ENCODE measurements around the gene ATRNL1.

The ATRNL1 gene

GRCh38 chr10:115948465-115948864 is 855.3 kb downstream of the ATRNL1 start:
- DNase-seq (ENCODE audit: low read depth in 3 of 3), result no peak

DNA sequence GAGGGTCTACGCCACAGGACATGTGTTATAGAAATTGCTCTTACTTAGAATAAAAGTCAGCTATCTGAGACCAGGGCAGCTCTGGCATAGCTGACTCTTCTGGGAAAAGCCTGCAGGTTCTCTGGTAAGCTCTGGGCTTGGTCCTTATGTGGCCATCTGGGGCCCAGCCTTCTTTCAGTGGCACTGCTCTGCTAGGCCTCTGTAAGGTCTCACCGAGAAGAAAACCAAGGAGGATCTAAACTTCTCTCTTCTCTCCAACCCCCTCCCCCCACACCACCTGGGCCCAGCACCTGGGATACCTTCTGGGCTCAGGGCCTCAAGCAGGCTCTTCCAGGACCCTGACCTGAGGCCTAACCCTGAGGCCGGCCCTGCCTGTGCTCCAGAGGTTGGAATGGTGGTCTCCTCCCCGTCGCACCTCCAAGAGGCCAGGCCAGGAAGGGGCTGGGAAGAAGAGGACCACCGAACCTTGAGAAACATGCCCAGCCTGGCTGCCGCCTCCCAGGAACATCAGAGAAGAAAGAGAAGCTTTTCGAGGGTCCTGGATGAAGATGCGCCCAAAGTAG is 856.2 kb downstream of the ATRNL1 start:
- no peak for DNase-seq (ENCODE audit: low read depth in 3 of 3)

GRCh38 chr10:115950320-115950719 is 857.2 kb downstream of the ATRNL1 start:
- DNase-seq (ENCODE audit: low read depth in 3 of 3), result no peak

DNA sequence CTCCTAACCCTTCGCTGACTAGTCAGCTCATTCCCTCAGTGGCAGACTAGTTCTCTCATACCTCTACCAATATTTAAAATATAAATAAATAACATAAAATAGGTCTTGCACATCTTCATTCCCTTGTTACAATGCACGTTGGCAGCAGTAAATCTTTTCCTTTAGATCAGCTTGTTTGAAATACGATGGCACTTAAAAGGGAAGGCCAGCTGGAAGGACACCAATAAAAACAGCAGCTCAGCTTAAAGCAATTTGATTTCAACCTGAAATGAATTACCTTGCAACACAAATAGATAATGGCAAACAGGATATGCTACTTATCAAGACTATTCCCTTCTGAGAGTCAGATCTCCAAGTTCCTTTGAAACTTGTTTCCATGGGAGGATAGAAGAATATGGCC is 858.1 kb downstream of the ATRNL1 start:
- no peak for DNase-seq (ENCODE audit: low read depth in 3 of 3)

- DNase-seq (ENCODE audit: low read depth in 3 of 3), result no peak
These were observed 860.1 kb downstream of the ATRNL1 start for GRCh38 chr10:115953281-115953680.

DNA sequence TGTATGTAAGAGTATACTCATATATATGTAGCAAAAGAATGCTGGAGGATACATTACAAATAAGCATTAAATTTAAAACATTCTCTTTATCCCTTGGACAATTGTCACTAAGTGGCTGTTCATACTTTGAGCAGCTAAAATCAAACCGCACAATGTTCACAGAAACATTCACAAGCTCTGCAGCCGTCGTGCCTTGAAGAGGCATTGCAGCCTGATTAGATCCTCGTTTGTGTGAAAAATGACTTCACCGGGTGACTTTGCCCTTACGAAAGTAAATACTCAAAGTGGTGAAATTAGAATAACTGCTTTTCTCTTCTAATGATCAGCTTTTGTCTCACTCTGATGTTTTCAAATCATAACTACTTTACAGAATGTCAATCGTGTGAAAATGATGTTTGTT is 860.8 kb downstream of the ATRNL1 start:
- no peak for DNase-seq (ENCODE audit: low read depth in 3 of 3)

- no peak for DNase-seq (ENCODE audit: low read depth in 3 of 3)
These were observed 863.3 kb downstream of the ATRNL1 start for GRCh38 chr10:115956225-115957011.

DNA sequence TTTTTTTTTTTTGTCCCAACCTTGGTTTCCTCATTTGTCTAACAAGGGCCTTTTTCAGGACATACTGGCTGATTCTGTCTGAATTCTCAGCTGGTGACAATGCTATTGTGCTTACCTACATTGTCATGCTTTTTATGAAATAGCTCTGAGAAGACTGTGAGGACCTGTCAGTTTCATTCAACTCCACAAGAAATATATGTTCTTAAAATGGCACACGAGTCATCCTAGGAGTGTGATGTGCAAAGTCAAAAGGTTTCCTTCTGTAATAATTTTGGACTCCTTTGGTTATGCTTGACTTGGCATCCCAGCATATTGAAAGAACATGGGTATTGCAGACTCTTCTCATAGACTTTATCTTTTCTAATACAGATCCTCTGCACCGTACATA is 863.8 kb downstream of the ATRNL1 start:
- DNase-seq (ENCODE audit: low read depth in 3 of 3), result no peak

DNA sequence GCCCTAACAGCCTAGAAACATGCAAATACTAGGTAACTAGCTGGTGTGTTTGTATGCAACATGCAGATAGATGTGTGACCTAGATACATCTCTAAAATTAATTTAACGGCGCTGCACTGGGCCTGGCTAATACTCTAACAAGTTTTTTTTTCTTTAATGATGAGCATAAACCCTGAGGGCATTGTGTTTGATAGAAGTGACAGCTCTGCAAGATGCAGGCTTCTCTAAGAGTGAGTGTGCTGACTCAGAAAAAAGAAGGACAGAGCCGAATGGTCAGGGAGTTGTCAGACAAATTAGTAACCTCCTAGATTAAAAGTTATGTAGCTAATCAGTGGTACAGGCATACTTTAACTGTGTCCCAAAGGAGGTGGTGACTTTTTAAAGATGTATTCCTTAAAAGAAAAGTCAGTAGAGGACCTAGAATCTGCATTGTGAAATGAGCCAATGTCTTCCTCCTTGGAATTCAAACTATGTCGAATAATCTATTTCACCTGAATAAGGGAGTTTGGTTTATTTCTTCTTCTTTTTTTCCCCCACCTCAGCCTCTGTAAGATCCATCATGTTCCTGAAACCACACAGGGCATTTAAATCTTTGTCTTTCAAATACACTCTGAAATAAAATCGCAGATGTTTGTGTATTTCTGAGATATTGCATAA is 864.7 kb downstream of the ATRNL1 start:
- DNase-seq (ENCODE audit: low read depth in 3 of 3), result no peak

- no peak for DNase-seq (ENCODE audit: low read depth in 3 of 3)
These were observed 870.7 kb downstream of the ATRNL1 start for GRCh38 chr10:115963848-115964247.

DNA sequence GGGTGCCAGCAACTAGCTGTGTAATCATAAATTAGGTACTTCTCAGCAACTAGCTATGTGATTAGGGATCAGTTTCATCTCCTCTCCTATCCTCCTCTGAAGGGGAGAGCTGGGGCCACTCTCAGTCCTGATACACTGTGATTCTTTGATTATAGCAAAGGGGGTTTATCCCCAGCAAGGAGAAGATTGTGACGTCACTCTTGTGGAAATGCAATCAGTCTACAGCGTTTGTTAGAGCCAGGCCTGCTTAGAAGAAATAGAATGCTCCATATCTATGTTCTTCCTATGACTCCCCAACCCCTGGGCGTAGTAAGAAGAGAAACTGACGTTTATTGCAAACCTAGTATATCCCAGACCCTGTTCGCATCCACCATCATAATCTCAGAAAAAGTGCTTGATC is 871.7 kb downstream of the ATRNL1 start:
- no peak for DNase-seq (ENCODE audit: low read depth in 3 of 3)

DNA sequence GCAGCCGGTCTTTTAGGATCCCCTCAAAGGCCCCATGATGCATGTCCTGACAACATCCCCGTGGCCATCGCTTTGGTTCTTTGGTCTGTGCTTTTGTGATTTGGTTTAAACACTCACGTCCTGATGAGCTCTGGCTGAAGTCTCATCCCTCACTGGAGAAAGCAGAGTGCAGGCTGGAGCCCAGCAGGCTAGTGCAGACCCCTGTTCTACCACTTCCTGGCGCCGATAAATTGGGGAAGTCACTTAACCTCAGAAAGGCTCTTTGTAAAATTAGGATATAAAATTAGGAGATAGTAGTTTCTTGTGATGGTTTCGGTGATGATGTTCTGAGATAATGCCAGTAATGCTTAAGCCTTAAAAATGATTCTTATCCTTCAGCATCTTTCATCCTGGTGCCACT is 872.2 kb downstream of the ATRNL1 start:
- DNase-seq (ENCODE audit: low read depth in 3 of 3), result no peak

GRCh38 chr10:115968236-115968635 is 875.1 kb downstream of the ATRNL1 start:
- no peak for DNase-seq (ENCODE audit: low read depth in 3 of 3)

DNA sequence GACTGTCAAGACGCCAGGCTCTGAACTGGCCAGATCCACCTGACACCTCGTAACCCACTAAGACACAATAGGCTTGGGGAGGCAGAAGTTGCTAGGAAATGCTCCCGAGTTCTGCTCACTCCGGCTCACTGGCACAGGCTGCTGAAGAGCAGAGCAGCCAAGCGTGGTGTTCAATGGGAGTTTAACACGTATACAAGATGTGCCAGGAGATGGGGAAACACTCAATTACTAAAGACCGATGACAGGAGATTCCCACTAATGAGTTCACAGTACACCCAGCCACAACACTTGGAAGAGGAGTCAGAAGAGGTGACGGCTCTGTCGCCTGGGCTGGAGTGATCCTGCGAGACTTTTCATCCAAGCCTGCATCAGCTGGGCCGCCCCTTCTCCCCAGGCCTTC is 876.4 kb downstream of the ATRNL1 start:
- DNase-seq (ENCODE audit: low read depth in 3 of 3), result no peak

DNA sequence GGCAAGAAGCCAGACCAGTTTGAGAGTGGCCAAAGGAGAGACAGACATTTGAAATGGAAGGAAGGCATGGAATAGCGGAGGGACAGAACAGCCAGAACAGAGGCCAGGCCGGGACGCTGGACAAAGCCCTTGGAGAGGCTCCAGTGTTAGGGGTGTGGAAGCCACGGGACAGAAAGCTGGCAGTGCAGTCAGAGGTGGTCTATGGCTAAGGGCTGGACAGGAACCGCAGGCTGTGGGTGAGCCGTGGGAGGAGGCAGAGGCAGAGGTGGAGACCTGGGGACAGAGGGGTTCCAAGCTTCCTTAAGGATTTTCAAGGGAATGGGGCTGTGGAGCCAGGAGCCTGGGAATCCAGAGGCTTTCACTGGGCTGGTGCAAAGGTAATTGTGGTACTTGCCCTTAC is 878.8 kb downstream of the ATRNL1 start:
- no peak for DNase-seq (ENCODE audit: low read depth in 3 of 3)

DNA sequence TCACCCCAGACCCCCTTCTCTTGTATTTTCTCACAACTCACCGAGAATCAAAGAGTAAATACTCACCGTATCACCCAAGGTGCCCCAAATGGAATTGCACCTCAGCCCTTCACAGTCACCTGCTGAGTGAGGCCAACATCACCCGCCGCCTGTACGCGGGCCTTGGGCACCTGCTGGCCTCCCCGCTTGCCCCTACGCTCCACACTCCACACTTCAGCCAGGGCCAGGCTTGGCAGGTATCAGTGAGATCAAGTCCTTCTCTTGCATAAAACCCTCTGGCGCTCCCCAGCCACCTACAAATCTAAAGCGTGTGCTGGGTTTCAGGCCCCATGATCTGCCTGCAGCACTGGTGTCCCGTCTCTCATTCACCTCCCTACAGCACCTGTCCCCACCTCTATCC is 879.3 kb downstream of the ATRNL1 start:
- no peak for DNase-seq (ENCODE audit: low read depth in 3 of 3)

DNA sequence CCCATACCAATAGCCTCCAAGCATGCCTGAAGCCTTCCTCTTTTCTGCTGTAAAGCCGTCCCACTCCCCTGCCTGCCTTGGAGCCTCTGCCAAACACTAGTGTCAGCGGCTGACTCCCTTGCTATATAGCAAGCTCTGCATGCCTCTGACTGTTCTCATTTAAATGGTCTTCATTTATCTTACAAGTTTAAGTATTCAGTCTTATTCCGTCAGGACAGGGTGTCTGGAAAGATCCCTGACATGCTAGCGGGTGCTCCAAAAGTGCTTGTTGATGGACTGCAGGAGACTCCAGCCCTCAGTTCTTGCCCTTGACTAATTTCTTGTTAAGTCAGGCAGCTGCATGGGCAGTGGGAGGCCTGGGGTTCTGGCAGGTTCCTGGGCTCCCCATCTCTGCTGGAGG is 881.2 kb downstream of the ATRNL1 start:
- DNase-seq (ENCODE audit: low read depth in 3 of 3), result no peak

DNA sequence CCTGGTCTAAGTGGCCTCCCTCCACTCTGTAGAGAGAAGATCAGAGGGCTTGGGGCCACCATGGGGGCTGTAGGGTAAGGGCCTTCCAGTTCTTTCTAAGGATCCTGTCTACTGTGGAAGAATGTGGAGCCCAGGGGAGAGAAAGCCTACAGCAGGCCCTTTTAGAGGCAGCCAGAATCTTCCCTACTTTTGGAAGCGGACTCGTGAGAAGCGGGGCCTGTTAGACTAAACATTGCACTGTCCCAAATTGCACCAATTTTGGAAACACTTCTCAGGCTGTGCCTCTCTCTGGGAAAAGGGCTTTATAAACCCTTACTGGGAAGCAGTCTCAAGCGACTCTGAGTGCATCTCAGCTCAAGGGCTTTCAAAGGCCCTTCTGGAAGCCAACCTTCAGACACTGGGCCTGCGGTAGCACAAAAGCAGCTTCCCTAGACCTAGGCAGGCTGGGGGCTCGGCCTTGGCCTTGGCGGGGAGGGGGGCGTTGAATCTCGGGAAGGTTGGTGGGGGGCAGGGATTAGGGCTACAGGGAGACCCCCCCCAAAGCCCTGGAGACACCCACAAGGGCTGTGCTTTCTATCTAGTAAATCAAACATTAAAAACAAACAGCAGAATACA is 881.8 kb downstream of the ATRNL1 start:
- no peak for DNase-seq (ENCODE audit: low read depth in 3 of 3)

DNA sequence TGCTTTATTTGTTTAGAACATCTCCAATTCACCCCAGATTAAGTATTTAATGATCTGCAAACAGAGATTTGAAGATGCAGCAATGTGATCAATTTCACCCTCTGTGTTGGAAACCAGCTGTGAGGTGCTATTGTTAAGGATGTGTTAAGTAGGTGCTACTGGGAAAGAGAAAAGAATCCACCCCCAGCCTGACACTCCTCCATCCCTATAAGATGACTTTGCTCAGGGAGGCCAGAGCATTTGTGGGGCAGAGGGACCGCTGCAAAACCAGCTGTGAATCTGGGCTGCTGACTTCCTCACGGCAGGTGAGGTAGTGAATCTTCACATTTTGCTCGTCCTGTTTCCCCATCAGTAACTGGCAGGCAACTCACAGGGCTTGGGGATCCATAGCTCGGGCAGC is 882.3 kb downstream of the ATRNL1 start:
- no peak for DNase-seq (ENCODE audit: low read depth in 3 of 3)

GRCh38 chr10:115976342-115976741 is 883.2 kb downstream of the ATRNL1 start:
- no peak for DNase-seq (ENCODE audit: low read depth in 3 of 3)

DNA sequence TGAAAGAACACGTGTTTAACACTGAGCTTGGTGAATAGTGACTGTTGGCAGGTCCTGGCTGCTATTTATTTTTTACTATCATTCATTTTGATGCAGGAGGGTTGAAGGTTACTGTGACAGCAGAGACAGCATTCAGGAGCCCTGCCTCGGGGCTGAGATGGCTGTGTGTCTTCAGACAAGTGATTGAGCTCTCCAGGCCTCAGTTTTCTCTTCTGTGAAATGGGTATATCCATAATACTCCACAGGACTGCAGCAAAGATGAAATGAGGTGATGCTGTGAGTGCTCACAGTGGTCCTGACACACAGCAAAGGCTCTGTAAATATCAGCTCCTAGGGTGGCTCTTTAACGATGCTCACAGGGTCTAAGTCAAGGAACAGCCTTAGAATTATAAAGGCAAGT is 884.7 kb downstream of the ATRNL1 start:
- DNase-seq (ENCODE audit: low read depth in 3 of 3), result no peak

DNA sequence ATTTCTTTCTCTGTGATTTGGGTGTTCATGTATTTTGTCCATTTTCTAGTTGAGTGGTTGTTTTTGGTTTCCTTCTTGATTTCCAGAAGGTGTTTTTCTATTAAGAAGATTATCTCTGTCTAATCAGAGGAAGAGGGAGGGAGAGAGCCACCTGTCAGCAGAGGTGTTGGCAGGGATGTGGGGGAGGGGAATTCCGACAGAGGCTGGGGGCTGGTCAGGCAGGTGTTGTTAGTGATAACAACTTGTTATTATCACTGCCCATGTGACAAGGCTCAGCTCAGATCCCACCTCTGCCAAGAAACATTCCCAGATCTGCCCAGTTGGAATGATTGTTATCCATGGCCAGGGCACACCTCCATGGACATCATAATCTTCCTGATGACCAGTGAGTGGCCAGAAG is 886.4 kb downstream of the ATRNL1 start:
- no peak for DNase-seq (ENCODE audit: low read depth in 3 of 3)

- DNase-seq (ENCODE audit: low read depth in 3 of 3), result no peak
These were observed 887.3 kb downstream of the ATRNL1 start for GRCh38 chr10:115980470-115980869.

Data from stimulated activated CD4-positive, alpha-beta T cell treated with anti-CD3 and anti-CD28 coated beads, TNF-alpha, amount 100 ng/mL, for 4 hours (primary cell).